GM21390 (cell line): ENCODE results near the gene GALNT2.

ENCODE experiments used
- ATAC-seq: cut with Tn5 transposase; IDR thresholded peaks from one replicate; pipeline ENCODE4 v1.9.1; 2021; ENCODE audit not compliant: unreplicated experiment

The GALNT2 gene

GRCh38 chr1:230144010-230144614 lies 77.1 kb downstream of the GALNT2 start:
- no peak for ATAC-seq

DNA sequence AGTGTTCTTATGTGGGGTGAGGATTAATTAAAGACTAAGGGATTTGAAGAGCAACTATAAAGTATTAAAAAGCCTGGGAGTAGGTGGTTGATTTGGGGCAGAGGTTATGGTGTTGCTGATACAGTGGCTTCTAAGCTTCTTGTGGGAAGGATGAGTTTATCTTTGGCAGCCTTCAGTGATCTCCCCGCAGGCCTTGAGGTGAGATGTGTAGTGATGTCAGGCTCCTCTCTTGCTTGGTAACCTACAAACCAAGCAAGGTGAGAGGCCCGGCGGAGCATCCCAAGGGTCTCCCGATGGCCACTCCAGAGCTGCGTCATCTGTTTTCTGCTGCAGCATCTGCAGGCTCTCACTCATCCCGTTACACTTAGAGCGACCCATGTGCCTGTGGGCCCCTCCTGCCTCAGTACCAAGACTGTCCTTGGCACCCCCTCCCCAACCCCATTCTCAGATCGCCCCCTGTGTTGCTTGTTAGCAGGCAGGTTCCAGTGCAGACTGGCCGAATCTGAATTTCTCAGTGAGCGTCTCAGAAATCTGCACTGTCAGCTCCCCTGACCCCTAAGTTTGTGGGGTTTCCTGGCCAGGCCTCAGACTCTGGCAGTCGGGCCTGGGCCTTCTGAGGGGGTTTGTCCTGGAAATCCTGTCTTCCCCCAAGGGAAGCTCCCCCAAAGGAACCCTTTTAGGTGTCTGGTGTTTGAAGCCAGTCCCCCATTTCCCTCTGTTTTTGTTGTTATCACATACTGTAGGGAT lies 77.9 kb downstream of the GALNT2 start:
- no peak for ATAC-seq

- no peak for ATAC-seq
Observed at GRCh38 chr1:230145505-230145899, 78.5 kb downstream of the GALNT2 start.

- ATAC-seq, result peak; percentile 39
Observed at GRCh38 chr1:230145953-230146476, 79.0 kb downstream of the GALNT2 start.

GRCh38 chr1:230146709-230147108 lies 79.7 kb downstream of the GALNT2 start:
- ATAC-seq, result no peak

DNA sequence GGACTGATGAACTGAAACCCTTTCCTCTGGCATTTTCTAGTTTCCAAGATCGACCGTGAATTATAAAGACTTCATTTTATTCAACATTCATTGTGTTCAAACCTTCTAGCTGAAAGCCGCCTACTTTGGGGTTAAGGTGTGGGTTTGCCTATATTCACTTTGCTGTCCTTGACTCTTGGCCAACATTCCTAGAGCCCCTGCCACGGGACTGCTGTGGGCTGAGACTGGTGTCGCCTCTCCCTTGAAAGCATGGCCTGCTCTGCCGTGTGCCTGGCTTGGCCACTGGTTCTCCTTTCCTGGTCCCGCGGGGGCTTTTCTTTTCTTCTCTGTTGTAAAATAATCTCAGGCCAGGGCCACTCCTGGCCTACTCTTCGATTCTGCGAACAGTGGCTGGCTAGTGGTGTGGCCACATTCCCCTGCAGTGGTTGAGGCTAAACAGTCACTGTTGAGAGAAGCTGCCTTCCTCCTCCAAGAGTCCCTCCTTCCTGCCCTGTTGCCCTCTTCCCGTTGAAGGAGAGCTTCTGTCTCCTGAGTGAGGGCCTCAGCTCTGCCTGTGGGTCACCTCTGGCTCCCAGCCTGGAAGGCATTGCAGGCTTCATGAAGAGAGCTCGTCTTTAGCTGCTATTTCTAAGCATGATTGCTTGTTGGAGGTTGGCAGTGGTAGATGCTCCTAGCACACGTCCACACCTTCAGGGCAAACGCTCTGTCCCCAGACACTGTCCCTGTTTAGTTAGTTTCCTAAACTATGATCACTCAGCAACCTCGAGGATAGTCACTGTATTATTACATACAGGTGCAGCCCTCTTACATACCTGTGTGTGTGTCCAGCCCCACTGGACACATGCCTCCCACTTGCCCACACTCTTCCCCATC lies 80.5 kb downstream of the GALNT2 start:
- no peak for ATAC-seq

GRCh38 chr1:230148126-230148652 lies 81.2 kb downstream of the GALNT2 start:
- ATAC-seq, result no peak

DNA sequence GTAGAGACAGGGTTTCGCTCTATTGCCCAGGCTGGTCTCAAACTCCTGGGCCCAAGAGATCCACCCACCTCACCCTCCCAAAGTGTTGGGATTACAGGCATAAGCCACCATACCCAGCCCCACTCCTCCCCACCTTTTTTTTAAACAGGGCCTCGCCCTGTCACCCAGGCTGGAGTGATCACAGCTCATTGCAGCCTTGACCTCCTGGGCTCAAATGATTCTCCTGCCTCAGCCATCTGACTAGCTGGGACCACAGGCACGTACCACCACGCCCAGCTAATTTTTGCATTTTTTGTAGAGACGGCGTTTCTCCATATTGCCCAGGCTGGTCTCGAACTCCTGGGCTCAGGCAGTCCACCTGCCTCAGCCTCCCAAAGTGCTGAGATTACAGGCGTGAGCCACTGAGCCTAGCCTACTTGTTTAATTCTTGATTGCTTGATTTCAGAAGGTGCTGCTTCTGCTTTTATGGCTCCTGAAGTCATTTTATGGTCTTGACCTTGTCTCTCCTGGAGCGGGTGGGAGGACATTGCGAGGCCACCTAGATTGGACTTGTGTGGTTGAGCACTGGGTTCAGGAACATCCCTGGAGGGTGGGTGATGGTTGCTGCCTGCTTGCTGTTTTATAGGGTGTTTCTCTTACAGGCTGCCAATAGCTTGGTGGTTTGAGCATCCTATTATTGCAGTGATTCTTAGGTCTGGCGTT lies 81.9 kb downstream of the GALNT2 start:
- ATAC-seq, result no peak

DNA sequence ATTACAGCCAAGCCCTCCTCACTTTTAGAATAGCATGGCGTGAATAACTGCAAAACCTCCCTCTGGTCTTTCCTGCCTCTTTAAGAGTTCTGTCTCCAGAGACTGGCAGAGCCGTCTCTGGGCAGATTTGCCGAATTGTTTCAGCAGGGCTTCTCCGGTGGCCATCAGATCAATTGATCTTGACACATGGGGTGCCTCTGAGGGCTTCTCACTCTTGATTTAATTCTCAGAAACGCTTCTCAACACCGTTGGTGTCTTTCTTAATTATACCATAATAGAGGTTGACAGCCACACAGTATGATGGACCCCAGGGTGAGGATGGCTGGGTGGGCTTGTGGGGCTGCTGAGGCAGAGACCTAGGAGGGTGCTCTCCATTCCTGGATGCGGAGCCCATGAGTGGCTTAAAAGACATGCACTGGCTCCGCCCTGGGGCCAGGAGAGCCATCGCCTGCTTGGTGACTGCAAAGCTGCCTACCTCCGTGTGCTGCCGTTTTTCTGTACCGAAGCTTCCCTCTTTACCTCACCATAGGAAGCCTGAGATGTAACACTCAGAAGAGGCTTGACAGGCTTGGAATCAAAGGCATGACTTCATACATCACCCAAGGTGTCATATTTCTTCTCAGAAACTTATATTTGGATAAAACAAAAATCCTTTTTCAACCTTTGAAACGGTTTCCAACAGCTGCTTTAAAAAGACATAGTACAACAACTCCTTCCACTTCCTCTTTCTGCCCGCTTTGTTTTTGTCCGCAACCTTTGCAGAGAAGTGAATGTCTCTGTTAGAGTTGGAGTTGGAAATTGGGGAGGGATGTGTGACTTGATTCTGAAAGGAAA lies 82.9 kb downstream of the GALNT2 start:
- ATAC-seq, result peak; percentile 69

DNA sequence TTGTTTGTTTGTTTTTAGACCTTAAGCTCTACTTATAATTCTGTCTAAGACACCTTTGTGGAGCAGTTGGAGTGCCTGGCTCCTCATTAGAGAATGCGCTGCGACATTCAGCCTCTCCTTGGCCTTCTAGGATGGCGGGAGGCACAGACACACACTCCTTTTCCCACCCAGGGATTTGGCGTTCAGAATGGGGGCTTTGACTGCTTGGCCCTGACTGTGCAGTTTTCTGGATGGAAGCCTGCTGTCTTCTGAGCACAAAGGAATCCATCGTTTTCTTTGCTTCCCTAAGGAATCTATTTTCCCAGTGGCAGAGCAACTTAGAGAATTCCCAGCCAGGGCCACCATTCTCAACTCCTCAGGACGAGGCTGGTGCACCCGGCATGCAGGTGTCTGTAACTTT lies 83.6 kb downstream of the GALNT2 start:
- ATAC-seq, result no peak

DNA sequence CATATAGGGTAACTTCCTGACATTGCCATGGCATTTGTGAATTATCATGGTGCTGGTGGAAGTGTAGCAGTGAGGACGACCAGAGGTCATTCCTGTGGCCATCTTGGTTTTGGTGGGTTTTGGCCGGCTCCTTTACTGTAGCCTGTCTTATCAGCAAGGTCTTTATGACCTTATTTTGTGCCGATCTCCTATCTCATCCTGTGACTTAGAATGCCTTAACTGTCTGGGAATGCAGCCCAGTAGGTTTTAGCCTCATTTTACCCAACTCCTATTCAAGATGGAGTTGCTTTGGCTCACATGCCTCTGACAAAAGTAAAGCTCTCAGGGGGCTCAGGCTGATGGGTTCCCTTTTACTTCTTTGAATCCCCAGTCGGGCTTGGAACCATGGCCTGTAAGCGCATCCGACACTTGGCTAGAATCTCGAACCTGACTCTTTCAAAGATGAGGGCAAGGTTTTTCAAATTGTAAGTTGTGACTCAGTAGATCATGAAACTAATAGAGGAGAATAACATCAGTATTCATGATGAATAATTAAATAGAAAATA lies 85.0 kb downstream of the GALNT2 start:
- no peak for ATAC-seq

GRCh38 chr1:230152999-230153398 lies 86.0 kb downstream of the GALNT2 start:
- ATAC-seq, result no peak

DNA sequence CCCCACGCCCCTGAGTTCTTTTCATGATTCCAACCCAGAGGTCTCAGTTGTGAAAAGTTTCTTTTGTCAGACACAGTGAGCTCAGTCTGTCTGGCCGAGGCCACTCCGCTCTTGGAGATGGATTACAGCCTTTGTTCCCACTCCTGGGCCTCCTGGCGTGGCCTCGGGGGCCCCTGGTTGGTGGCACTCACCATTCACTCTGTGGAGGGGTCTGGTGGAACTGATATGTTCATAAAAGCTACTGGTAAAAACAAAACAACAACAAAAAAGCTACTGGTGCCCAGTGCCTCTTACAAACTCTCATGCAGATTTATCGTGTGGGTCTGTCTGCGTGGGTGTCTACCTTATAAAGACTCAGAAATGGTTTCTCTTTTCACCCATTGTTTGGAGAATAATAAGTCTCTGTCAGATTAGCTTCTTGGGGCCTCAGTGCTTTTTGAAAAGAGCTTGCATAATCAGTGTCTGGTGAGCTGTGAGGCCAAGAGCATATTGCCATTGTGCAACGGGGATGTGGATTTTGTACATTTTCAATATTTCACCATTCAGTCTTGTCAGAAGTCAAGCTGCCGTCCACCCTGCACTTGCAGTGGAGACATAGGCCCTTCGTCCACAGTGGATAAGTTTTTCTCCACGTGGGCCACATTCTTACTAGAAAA lies 86.7 kb downstream of the GALNT2 start:
- ATAC-seq, result no peak

- no peak for ATAC-seq
Observed at GRCh38 chr1:230155021-230155420, 88.0 kb downstream of the GALNT2 start.

DNA sequence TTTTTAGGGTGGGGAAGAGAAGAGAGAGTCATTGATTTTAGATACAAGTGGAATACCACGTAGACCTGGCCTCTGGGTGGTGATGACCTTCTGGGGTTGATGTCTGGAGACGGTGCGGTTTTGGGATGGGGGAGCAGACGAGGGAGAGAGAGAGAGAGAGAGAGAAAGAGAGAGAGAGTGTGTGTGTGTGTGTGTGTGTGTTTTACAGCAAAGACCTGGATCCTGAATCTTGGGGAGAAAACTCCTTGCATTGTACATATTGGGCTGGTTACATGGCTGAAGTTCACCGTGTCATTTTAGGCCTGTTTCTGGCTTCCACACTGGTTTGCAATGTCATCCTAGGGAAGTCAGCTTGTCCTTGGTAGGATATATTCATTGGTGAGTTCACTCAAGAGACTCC lies 89.0 kb downstream of the GALNT2 start:
- no peak for ATAC-seq

- no peak for ATAC-seq
Observed at GRCh38 chr1:230156536-230156935, 89.5 kb downstream of the GALNT2 start.

DNA sequence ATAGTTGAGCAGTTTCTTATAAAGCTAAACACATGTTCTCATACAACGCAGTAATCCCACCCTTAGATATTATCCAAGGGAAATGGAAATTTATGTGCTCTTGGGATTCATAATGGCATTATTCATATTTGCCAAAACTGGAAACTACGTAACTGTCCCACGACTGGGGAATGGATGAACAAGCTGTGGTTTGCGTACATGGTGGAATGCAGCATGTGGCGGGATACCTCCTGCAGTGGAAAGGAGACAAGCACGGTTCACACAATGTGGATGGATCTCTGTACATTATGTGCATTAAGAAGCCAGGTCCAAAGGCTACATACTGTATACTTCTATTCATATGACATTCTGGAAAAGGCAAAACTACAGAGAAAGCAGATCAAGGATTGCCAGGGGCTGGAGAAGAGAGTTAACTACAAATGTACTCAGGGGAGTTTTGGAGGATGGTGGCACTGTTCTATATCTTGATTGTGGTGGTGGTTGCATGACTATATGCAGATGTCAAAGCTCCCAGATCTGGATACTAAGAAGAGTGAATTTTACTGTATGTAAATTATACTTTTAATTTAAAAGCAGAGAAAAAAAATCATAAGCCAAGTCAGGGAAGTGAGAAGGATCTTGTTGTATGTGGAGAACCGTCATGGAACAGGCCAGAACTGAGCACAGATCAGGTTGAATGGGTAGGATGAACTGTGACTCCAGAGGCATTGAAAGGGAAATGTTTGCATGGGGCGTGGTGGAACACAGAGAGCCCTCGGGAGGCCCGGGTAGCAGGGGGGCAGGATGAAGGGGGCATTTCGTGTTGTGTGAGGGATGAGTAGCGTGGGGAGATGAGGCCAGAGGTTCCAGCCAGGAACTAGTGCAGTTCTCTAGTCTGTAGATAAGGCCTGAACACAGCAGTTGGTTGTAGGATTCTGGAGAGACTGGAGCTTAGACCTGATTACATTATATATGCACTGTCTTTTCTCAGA lies 90.7 kb downstream of the GALNT2 start:
- ATAC-seq, result no peak
